Suprapubic skin (tissue), 4 donors: Measurements from ENCODE around the gene HDX.

Experiments
- EP300 ChIP-seq: sonication (generic); formaldehyde crosslinking; IDR thresholded peaks from one replicate; pipeline ENCODE4 v1.6.1; 2017; ENCODE audit warnings: antibody characterized with exemption
- POLR2A ChIP-seq, 2 donors: fragments of 450-650 bp; IDR thresholded peaks; one replicate each; pipeline ENCODE4 v1.6.1; 2017; ENCODE audit warnings: antibody characterized with exemption in 2 of 2, mild to moderate bottlenecking in 2 of 2, moderate library complexity in 2 of 2
- POLR2AphosphoS5 ChIP-seq, 3 donors: sonication (generic); formaldehyde crosslinking; IDR thresholded peaks; one replicate each; pipeline ENCODE4 v1.6.1; 2017; ENCODE audit warnings: antibody characterized with exemption in 3 of 3
- TF ChIP-seq, protein P1 (sequence below), 2 donors: fragments of 200-600 bp in 1 of 2; fragments of 450-650 bp in 1 of 2; sonication (generic) in 1 of 2; IDR thresholded peaks; one replicate each; pipeline ENCODE4 v1.5.1; 2016 to 2019; ENCODE audit warnings: antibody characterized with exemption in 2 of 2, mild to moderate bottlenecking in 1 of 2, moderate library complexity in 1 of 2

DNA sequence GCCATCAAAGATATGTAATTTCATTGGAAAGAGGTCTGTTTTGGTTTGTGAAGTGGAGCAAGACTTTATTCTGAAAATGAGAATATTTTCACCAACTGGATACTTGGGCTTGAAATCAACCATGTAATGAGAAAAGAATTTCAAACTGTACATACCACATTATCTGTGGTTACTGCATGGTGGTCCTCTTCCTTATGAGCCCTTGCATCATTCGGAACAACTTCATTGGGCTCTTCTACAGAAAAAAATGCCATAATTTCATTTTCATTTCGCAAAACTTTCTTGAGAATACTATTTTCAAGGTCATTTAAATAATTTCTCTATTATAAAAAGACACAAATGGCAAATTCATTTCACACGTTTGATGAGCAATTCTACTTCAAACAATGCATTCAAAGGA lies 165.6 kb downstream of the HDX start:
- TF ChIP-seq, protein P1, sequence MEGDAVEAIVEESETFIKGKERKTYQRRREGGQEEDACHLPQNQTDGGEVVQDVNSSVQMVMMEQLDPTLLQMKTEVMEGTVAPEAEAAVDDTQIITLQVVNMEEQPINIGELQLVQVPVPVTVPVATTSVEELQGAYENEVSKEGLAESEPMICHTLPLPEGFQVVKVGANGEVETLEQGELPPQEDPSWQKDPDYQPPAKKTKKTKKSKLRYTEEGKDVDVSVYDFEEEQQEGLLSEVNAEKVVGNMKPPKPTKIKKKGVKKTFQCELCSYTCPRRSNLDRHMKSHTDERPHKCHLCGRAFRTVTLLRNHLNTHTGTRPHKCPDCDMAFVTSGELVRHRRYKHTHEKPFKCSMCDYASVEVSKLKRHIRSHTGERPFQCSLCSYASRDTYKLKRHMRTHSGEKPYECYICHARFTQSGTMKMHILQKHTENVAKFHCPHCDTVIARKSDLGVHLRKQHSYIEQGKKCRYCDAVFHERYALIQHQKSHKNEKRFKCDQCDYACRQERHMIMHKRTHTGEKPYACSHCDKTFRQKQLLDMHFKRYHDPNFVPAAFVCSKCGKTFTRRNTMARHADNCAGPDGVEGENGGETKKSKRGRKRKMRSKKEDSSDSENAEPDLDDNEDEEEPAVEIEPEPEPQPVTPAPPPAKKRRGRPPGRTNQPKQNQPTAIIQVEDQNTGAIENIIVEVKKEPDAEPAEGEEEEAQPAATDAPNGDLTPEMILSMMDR (IDR thresholded peaks at IDR 0.05), result no peak
- TF ChIP-seq POLR2AphosphoS5 (IDR thresholded peaks at IDR 0.05) (no peak), POLR2A (IDR thresholded peaks at IDR 0.05) (no peak), EP300 (no peak)
